T47D (cell line): ENCODE results near the gene DBN1.
A peak's percentile ranks its signal among the peaks of the same experiment; 100 is the strongest.

ENCODE experiments used
- DNase-seq, 2 experiments: peaks; one replicate each; pipeline versions ENCODE4 v3.0.0 to v3.0.0-alpha.2; 2011 to 2012; ENCODE audit warnings: low read depth in 1 of 2, low spot score in 1 of 2
- JUND ChIP-seq: IDR thresholded peaks from 2 replicates; pipeline ENCODE4 v1.6.1; 2012; ENCODE audit warnings: low read depth
- in situ Hi-C: cut with HindIII; loops from 2 replicates; pipeline ENCODE4 v1.10.0; 2016; ENCODE audit warnings: low sequenced_read_pairs, low pct_unique_long_range_greater_than_20kb

The DBN1 gene

GRCh38 chr5:177501874-177502678 is 28.6 kb upstream of the DBN1 start:
- in situ Hi-C loops, result no loop called here
- no peak for TF ChIP-seq JUND
- no peak for DNase-seq

DNA sequence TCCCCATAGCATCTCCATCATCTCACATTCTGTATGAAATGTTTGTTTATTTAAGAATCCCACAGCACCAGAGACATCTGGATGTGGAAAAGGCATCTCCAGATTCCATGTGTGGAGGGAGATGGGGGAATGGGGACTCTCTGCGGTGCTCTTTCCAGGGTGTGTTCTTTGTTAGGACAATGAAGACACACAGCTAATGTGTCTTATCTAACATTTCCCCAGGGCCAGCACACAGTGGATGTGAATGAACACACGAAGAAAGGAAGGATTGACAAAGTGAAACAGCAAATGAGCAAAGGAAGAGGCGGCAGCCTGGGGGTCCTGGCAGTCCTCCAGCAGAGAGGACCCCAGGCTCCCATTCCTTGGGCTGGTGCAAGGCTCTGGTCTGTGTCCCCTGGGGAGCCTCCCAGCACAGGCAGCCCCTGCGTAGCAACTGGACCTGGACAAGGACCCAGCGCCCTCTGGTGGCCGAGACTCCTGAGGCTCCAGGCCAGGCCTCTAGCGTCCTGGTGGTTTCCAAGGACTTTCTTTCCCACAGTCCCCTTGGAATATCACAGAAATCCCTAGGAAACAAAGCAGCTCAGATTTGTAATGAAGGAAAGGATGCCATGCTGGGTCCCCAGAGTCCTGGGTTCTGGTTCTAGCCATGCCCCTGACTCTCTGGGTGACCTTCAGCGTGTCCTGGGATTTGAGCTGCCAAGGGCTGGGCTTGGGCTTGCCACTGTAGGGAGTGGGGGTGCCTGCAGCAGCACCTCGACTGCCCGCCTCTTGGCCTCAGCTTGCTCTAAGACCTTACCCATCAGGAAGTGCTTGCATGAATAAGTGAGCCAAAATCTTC is 27.5 kb upstream of the DBN1 start:
- no peak for TF ChIP-seq JUND
- peak; percentile 82 to 87 for DNase-seq
- in situ Hi-C loops, result no loop called here

DNA sequence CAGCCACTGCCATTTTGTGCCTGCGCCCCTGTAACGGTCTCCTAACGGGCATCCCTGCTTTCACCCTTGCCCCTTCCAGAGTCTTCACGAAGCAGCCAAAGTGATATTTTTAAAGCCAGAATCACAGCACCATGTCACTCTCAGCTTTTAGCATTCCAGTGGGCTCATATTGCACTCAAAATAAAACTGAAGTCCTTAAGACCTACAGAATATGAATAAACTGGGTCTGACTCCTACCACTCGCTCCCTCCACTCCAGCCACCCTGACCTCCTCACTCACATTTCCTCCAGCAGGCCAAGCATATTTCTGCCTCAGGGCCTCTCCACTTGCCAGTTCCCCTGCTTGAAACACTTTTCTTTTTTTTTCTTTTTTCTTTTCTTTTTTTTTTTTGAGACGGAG is 26.4 kb upstream of the DBN1 start:
- in situ Hi-C loops, result no loop called here
- no peak for DNase-seq
- no peak for TF ChIP-seq JUND

DNA sequence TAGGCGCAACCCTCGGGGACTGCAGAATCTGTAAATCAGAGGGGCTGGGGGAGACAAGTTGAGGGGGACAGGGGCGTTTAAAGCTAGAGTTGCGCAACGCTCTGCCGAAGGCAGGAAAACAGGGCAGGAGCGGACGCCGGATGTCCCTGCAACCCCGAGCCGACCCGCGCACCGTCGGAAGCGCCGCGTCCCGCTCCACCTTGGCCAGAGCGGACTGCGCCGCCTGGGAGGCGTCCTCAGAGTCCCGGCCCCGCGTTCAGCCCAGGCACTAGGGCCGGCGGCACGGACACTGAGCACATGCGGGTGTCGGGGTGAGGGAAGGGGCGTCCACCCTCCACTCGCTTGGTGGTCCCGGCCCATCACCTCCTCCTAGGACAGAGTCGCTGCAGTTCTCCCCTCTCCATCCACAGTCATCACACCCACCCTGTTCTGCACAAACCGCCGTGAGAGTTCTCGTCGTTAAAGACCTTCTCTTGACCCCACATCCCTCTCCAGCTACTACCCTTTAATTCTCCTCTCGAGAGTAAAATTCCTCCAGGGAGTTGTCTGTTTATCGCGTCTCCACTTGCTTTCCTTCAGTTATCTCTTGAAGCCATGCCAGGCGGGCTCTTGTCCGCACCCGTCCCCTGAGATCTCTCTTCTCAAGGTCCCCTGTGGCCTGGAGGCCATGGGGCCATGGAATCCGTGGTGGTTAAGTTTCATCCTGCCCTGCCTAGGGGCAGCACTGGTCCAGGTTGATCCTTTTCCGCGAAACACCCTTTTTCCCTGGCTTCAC is 24.8 kb upstream of the DBN1 start:
- in situ Hi-C loops, result no loop called here
- DNase-seq, result no peak
- TF ChIP-seq JUND, result no peak

DNA sequence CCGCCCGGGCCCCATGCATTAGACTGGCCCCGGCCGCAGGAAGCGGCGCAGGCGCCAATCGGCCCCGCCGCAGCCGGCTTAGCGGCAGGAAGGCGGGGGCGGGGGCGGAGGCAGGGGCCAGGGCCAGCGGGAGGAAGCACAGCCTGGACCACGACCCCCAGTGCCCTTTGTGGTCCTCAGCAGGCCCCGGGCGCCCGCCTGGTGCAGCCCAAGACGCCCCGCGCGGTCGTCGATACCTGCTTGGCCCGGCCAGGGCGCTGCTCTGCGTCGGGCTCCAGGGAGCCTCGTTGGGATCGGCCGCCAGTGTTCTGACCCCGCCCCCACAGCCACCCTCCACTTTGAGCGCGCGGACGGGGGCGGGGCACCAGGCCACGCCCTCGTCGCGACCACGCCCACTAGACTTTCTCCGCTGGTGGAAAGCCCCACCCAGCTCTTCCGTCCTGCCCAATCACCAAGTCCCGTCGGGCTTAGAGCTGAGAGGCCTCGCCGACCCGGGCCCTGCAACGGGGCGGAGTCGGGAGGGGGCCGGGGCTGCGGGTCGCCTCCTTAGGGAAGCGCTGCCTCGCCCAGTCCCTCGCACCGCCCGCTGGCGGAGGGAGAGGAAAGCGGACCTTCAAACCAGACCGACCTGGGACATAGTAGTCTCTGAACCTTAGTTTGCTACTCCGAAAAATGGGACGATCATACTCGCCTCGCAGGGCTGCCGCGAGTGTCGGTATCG is 24.0 kb upstream of the DBN1 start, which contains the start of gene PDLIM7:
Gene PDLIM7 (minus strand): TSS at position 313 of the 721 bp plus-strand sequence. CDS start 1,092 bp downstream, outside the sequence.
- DNase-seq, result peak; percentile 98 to 99
- in situ Hi-C loops, result no loop called here
- TF ChIP-seq JUND, result no peak

DNA sequence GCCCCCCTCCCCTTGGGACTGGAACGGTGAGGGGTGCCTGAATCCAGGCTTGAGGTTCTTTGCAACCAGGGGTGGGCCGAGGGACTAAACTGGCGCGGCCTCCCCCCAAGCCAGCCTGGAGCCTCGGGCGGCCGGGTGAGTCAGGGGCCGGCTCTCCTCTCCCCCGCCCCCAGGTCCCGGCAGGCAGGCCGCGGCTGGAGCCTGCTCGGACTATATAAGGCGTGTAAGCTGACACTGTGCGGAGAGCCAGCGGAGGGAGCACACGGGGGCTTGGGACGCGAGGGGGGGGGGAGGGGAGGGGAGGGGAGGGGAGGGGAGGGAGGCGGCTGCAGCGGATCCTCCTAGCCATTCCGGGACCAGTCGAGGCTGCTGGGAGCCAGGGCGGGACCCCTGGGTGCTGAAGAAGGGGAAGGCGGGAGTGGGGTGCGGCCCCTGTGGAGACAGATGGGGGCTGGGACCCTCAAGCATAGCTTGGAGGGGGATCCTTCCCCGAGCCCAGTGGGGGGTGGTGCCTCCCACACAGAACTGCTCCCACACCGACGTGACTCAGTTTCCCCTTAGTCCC is 23.4 kb upstream of the DBN1 start:
- no peak for TF ChIP-seq JUND
- peak in 1 of 2 experiments; percentile 76 for DNase-seq
- in situ Hi-C loops, result no loop called here

DNA sequence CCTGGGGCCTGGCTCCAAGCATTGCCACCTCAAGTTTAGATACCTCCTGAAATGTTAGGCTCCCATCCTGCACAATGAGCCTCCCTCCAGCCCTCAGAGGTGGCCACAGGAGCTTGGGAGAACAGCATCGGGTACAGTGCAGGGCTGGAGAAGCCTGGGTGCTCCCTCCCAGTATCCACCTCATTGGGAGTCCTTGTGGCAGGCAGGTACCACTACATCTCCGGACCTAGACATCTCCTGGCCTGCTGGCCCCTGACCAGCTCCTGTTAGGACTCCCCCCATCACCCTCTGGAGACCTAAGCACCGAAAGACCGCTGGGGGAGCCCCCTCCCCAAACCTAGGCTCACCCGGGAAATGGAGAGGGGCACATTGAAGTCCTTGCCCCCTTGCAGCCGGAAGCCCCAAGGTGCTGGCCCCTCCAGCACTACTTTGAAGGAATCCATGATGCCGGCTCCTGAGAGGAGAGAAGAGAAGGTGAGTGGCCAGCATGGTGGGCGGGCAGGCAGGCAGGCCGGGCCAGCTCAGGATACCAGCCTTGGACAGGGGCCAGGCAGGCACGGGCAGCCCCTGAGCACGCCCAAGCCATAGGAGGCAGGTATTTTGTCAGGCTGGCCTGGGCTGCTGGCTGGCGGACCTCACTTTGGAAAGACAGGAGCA is 22.8 kb upstream of the DBN1 start:
- DNase-seq, result peak; percentile 79 to 88
- TF ChIP-seq JUND, result no peak
- in situ Hi-C loops, result no loop called here

DNA sequence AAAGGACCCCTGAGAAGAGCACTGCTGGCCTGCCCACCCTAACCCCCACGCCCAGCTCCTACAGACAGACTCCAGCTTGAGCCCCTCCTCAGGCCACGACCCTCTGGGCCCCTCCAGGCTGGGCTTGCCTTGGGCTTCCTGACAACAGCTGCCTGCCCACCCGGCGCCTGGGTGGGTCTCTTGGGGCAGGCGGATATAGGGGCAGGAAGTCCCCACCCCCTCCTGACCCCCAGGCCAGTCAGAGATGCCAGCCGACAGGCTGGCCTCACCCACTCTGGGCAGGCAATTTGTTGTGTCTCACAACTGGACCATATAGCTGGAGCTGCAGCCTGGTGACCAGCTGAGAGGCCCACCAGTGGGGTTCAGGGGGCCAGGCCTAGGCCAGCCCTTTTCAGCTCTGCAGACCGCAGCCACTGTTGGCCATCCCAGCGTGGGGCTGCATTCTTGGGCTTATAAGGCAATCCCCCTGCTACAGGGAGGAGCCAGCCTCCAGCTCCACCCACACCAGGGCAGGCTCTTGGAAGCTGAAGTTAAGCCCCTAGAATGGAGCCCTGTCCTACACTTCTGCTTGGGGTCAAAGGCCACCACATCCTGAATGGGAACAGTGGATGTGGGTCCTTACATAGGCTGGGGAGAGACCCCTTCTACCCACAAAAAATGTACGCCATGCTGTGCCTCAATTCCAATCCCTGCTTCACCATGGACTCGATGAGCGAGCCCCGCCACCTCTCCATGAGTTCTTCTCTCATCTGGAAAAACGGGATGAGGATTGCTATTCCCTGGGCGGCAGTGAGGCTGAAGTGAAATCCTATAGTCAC is 22.0 kb upstream of the DBN1 start:
- DNase-seq, result no peak
- in situ Hi-C loops, result no loop called here
- TF ChIP-seq JUND, result no peak

DNA sequence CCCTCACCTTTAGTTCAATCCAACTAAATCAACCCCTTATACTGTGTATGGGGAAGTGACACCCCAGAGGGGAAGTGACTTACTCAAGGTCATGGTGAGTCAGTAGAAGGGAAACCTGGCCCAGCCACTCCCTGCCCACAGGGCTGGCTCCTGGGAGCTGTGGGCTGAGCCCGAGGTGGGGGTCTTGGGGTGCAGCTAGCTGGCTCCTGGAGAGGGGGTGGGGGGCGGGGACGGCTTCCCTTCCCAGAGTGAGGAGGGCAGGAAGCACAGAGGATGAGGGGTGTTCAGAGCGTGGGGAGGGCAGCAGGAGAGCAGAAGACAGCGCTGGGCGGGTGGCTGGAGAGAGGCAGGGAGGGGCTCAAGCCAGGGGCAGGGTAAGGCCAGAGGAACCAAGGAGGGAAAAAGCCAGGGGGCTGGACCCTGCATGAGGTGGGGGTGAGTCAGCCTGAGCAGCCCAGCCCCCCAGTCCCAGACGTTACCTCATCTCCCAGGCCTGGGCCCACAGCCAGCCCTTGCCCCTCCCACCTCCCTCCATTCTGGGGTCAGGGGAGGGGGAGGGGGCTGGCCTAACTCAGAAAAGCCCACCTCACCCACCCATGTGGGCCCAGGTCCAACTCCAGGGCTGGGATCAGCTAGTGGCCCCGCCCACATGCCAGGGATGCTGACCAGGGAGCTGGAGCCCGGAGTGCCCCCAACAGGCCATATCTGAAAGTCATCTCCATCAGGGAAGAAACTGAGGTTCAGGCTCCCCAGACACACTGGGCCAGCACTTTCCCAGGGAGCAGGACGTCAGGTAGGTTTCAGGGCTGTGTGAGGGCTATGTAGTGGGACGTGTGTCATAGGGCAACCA is 21.1 kb upstream of the DBN1 start:
- in situ Hi-C loops, result no loop called here

More for the DNA sequence above, 21.1 kb upstream of the DBN1 start:
- no peak for TF ChIP-seq JUND
- no peak for DNase-seq
